ENCODE results near the gene SGMS1.
"Not testable (repeated sequence)": the region's sequence is repeated elsewhere in the genome, so short reads cannot be mapped to it uniquely, and the experiment has no call there.

Gene SGMS1

DNA sequence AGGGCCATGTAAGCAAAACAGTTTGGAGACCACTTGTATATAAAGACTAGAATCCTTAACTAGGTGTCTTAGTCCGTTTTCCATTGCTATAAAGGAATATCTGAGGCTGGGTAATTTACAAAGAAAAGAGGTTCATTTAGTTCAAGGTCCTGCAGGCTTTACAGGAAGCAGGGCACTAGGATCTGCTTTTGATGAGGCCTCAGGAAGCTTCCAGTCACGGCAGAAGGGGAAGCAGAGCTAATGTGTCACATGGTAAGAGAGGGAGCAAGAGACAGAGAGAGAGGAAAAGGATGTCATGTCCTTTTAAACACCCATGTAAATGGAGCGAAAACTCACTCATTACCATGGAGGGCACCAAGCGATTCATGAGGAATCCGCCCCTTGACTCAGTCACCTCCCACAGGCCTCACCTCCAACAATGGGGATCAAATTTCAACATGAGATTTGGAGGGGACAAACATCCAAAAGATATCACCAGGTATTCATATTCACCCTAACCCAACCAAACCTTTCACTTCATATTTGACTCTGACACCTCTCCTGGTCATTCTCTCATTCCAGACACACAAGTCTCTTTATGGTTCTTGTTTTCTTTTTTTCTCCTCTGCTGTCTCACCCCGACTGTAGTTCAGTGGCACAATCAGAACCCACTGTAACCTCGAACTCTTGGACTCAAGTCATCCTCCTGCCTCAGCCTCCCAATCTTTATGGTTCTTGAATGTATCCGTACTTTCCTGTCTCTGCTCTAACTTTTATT is 342.4 kb downstream of the SGMS1 start:
- no peak for DNase-seq

DNA sequence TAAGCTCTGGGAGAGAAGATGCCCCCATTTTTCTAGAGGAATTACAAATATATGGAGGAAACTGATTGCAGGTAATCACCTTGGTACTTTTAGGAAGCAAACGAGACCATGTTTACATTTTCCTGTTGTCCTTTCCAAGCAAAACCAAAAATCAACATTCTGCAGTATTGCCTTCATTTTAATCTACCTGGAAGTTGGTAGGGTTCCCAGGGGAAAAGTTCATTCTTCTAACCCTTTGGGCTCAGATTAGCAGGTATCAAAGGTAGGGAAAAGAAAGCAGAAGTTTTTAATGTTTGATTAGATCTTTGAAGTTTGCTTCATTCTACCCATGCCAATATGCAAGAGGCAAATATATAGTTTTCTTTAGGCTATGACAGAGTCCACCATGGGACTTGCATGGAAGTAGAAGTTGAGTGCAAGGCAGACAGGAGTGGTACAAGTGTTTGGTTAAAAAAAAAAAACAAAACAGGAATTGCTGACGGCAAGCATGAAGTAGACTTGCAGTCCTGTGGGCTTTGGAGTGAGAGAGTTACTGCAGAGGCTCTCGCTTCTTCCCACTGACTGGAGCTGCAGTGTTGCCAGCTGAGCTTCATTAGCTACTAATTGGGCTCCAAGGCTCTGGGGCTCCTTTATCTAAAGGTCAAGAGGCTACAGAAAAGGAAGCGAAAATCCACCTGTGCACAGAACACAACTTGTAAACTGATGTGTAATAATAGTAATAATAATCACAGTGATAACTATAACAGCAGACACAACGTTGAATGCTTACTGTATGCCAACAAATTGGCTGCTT is 343.5 kb downstream of the SGMS1 start:
- no peak for DNase-seq

DNA sequence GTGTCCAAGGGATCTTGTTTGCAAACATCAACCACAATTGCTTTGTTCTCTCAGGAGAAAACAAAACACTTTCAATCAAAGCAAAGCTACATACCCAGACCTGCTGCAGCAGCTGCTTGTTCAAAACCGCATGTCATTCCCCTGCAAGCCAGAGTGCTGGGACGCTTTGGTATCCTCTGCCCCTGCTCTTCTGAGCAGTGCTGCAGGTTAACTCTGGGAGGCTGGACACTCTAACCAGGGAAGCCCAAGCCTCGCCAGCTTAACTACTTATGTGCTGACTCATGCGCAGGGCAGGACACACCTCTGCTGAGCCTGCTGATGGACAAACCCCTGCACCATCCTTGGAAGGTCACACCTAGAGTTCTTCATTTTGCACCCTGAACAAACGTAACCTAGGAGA is 344.3 kb downstream of the SGMS1 start:
- DNase-seq = no peak

DNA sequence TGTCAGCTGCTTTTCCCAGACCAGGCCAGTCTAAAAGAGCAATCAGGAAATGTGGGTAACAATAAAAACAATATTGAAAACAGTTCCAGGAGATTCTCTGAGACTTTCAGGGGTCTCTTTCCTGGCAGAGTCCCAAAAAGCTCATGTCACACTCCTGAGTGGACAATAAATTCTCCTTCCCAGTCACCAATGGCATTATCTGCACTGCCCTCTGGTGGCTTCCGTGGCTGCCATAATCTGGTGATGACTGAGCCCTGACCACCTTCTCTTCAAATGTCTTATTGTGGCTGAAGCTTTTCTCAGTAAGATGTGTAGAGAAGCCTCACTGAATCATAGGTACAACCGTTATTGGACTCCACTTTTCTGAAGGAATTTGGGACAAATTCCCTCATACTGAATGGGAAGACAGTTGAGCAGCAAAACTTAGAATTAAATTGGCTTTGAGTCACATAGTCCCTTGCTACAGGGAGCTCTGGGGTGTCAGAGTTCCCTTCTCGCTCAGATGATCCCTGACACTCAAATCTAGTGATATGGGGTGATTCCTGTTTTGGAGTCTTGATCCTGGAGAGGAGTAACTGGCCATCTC is 348.0 kb downstream of the SGMS1 start:
- peak; percentile 26 for DNase-seq

DNA sequence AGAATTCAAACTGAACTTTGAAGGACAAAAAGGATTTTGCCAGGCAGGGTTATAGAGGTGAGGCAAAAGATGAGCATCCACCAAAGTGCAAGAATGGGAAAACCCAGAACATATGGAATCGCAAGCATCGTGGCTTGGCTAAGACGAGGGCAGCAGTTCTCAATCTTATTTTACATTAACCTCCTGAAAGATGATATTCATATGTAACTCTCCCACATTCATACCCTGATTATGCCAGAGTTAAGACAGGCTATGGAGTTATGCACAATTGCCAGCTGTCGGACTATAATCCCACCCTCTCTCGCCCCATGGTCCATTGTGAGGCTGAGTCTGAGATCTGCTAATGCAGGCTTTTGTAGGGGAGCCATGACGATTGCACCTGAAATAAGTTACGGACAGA is 351.2 kb downstream of the SGMS1 start:
- no peak for DNase-seq

DNA sequence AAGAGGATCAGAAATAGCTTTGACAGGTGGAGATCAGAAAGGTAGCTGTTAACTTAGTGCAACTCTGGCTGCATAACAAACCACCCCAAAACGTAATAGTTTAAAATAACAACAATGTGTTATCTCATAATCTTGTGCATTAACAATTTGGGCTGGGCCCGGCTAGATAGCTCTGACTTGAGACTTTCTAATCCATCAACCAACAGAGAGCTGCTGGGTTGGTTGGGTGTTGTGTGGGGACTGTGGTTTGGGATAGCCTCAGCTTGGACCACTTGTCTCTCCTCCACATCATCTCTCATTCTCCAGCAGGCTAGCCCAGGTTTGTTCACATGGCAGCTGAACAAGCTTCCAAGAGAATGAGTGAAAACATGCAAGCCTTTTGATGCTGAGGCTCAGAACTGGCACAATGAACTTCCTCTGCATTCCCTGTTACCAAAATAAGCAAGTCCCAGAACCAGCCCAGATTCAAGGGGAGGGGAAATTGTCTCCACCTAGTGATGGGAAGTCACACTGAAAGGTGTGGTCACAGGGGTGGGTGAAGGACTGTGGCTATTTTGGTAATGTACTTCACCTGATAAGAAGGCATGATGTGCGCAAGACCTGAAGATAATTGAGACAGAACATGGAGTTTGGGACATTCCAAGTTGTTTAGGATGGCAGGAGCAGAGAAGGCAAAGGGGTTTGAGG is 352.0 kb downstream of the SGMS1 start:
- DNase-seq = no peak

DNA sequence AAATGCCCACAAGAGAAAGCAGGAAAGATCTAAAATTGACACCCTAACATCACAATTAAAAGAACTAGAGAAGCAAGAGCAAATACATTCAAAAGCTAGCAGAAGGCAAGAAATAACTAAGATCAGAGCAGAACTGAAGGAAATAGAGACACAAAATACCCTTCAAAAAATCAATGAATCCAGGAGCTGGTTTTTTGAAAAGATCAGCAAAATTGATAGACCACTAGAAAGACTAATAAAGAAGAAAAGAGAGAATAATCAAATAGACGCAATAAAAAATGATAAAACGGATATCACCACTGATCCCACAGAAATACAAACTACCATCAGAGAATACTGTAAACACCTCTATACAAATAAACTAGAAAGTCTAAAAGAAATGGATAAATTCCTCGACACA is 355.9 kb downstream of the SGMS1 start:
- DNase-seq = not testable (repeated sequence)

DNA sequence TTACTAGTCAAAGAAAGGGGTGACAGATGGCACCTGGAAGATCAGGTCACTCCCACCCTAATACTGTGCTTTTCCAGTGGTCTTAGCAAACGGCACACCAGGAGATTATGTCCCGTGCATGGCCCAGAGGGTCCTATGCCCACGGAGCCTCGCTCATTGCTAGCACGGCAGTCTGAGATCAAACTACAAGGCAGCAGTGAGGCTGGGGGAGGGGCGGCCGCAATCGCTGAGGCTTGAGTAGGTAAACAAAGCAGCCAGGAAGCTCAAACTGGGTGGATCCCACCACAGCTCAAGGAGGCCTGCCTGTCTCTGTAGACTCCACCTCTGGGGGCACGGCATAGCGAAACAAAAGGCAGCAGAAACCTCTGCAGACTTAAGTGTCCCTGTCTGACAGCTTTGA is 361.1 kb downstream of the SGMS1 start:
- not testable (repeated sequence) for DNase-seq

DNA sequence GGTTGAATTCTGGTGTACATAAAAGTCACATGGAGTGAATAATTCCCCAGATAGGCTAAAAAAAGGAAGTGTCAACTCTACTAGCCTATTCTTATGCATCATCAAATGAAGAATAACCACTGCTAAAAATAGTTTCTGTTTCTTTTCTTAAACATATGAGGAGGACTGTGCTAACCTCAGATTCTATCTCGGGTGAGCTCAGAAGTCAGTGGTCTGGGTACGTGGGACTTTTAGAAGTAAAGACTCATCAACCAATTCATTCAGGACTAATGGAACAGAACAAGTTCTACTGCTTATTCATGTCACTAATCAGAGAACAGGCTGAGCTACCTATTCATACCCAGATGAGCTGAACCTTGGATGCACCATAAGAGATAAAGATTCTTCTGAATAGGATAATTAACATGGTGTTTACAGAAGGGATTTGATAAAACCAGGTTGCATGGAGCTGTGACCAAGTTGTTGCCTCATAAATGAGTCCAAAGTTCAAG is 362.9 kb downstream of the SGMS1 start:
- DNase-seq = no peak
